Type B pancreatic cell (in vitro differentiated cells): ENCODE measurements around the gene ZNF556. TPM values are rescaled to one million over a fixed set of nuclear protein-coding genes. Genes with fewer than 3 reads are reported as not detected.
"Not testable (repeated sequence)": the region's sequence is repeated elsewhere in the genome, so short reads cannot be mapped to it uniquely, and the experiment has no call there.

Source experiments
- DNase-seq: peaks from one replicate; pipeline ENCODE4 v3.0.0; 2021; ENCODE audit warnings: mixed read lengths; ENCODE audit not compliant: unreplicated experiment; ENCODE audit errors: extremely low spot score
- H3K27ac Mint-ChIP-seq: 2 replicates; pipeline ENCODE4 v1.8.0; 2021; ENCODE audit warnings: mild to moderate bottlenecking, mixed read lengths
- H3K27me3 Mint-ChIP-seq: 2 replicates; pipeline ENCODE4 v1.8.0; 2021; ENCODE audit warnings: mixed read lengths
- H3K36me3 Mint-ChIP-seq: 2 replicates; pipeline ENCODE4 v1.8.0; 2021; ENCODE audit warnings: mixed read lengths
- H3K4me1 Mint-ChIP-seq: one replicate; pipeline ENCODE4 v1.8.0; 2021; ENCODE audit warnings: mixed read lengths; ENCODE audit not compliant: unreplicated experiment
- H3K4me3 Mint-ChIP-seq: 2 replicates; pipeline ENCODE4 v1.8.0; 2021; ENCODE audit warnings: mild to moderate bottlenecking, mixed read lengths
- H3K9me3 Mint-ChIP-seq: 2 replicates; pipeline ENCODE4 v1.8.0; 2021; ENCODE audit warnings: mixed read lengths
- CTCF ChIP-seq: fragments of 200-600 bp; sonication (generic); conservative IDR thresholded peaks from 2 replicates; pipeline ENCODE4 v1.5.0; 2021; ENCODE audit warnings: antibody characterized with exemption, mild to moderate bottlenecking
- total RNA-seq: library from RNA; stranded (reverse); gene quantifications from 2 replicates; pipeline ENCODE4 v1.2.1, GENCODE V29; 2021; ENCODE audit warnings: low replicate concordance

ZNF556 gene
- total RNA-seq, 1 donor from 2014 or later = not detected

GRCh38 chr19:2902590-2903218 lies 35.6 kb downstream of the ZNF556 start:
- peaks cover 4% of the 10 kb centered on the region for H3K27me3 Mint-ChIP-seq
- no peak for DNase-seq
- H3K27ac Mint-ChIP-seq = peak overlapping the region; percentile 99
- TF ChIP-seq CTCF = no peak
- peak overlapping the region; percentile 99 for H3K4me3 Mint-ChIP-seq
- H3K4me1 Mint-ChIP-seq = peaks cover 13% of the 10 kb centered on the region
- peaks cover 5% of the 10 kb centered on the region for H3K36me3 Mint-ChIP-seq
- peaks cover 2% of the 10 kb centered on the region for H3K9me3 Mint-ChIP-seq

- Mint-ChIP-seq H3K27ac (peak overlapping the region; percentile 99), H3K4me1 (peaks cover 13% of the 10 kb centered on the region)
- H3K9me3 Mint-ChIP-seq, H3K4me3 Mint-ChIP-seq, H3K36me3 Mint-ChIP-seq, DNase-seq, H3K27me3 Mint-ChIP-seq: not testable (repeated sequence)
Observed at GRCh38 chr19:2903326-2903725, 36.2 kb downstream of the ZNF556 start.

- H3K36me3 Mint-ChIP-seq = peaks cover 10% of the 10 kb centered on the region
- H3K4me3 Mint-ChIP-seq = no peak overlapping the region
- H3K4me1 Mint-ChIP-seq = peaks cover 9% of the 10 kb centered on the region
- H3K27me3 Mint-ChIP-seq = no peaks in the 10 kb centered on the region
- DNase-seq = no peak
- H3K27ac Mint-ChIP-seq = no peak overlapping the region
- TF ChIP-seq CTCF = no peak
- H3K9me3 Mint-ChIP-seq = peaks cover 5% of the 10 kb centered on the region
Observed at GRCh38 chr19:2905918-2906519, 38.9 kb downstream of the ZNF556 start.

- no peak for TF ChIP-seq CTCF
- Mint-ChIP-seq H3K27me3 (no peaks in the 10 kb centered on the region), H3K36me3 (peaks cover 13% of the 10 kb centered on the region), H3K9me3 (peaks cover 8% of the 10 kb centered on the region), H3K4me3 (no peak overlapping the region), H3K4me1 (peaks cover 7% of the 10 kb centered on the region), H3K27ac (no peak overlapping the region)
- no peak for DNase-seq
Observed at GRCh38 chr19:2906631-2907195, 39.6 kb downstream of the ZNF556 start.

GRCh38 chr19:2912306-2912705 lies 45.2 kb downstream of the ZNF556 start:
- no peaks in the 10 kb centered on the region for H3K27me3 Mint-ChIP-seq
- TF ChIP-seq CTCF = no peak
- H3K4me3 Mint-ChIP-seq = no peak overlapping the region
- H3K9me3 Mint-ChIP-seq = peaks cover 22% of the 10 kb centered on the region
- peaks cover 39% of the 10 kb centered on the region for H3K36me3 Mint-ChIP-seq
- H3K4me1 Mint-ChIP-seq = no peaks in the 10 kb centered on the region
- DNase-seq = no peak
- H3K27ac Mint-ChIP-seq = no peak overlapping the region
